BLaER1 (cell line): Measurements from ENCODE around the gene SENP8.
"Not testable (repeated sequence)": the region's sequence is repeated elsewhere in the genome, so short reads cannot be mapped to it uniquely, and the experiment has no call there.

Experiments used
- H3K27ac ChIP-seq: shearing (Covaris generic); formaldehyde crosslinking; 2 replicates; pipeline ENCODE4 v1.8.1; 2022
- H3K27me3 ChIP-seq: shearing (Covaris generic); formaldehyde crosslinking; 2 replicates; pipeline ENCODE4 v1.8.1; 2022
- H3K36me3 ChIP-seq: shearing (Covaris generic); formaldehyde crosslinking; 2 replicates; pipeline ENCODE4 v1.8.1; 2022
- H3K4me1 ChIP-seq: shearing (Covaris generic); formaldehyde crosslinking; 2 replicates; pipeline ENCODE4 v1.8.1; 2022
- H3K4me2 ChIP-seq: shearing (Covaris generic); formaldehyde crosslinking; 2 replicates; pipeline ENCODE4 v1.8.1; 2022
- H3K4me3 ChIP-seq: shearing (Covaris generic); formaldehyde crosslinking; 2 replicates; pipeline ENCODE4 v1.8.1; 2022
- H3K9ac ChIP-seq: shearing (Covaris generic); formaldehyde crosslinking; 2 replicates; pipeline ENCODE4 v1.8.1; 2022
- H3K9me3 ChIP-seq: shearing (Covaris generic); formaldehyde crosslinking; 2 replicates; pipeline ENCODE4 v1.8.1; 2022
- H4K20me1 ChIP-seq: shearing (Covaris generic); formaldehyde crosslinking; 2 replicates; pipeline ENCODE4 v1.8.1; 2022
- Cebpa-rat ChIP-seq: shearing (Covaris generic); IDR thresholded peaks from 2 replicates; pipeline ENCODE4 v1.8.1; 2022

The SENP8 gene

GRCh38 chr15:72086920-72087648 lies 31.1 kb upstream of the SENP8 start:
- Histone ChIP-seq H3K36me3 (peaks cover 34% of the 10 kb centered on the region), H4K20me1 (no peaks in the 10 kb centered on the region)
- TF ChIP-seq Cebpa-rat, result no peak

GRCh38 chr15:72092006-72092405 lies 26.2 kb upstream of the SENP8 start:
- TF ChIP-seq Cebpa-rat, result no peak
- H3K9ac ChIP-seq, result no peak overlapping the region

More at GRCh38 chr15:72086920-72087648, 31.1 kb upstream of the SENP8 start:
- Histone ChIP-seq H3K27me3 (no peaks in the 10 kb centered on the region), H3K9ac (no peak overlapping the region), H3K4me1 (no peaks in the 10 kb centered on the region), H3K4me2 (no peak overlapping the region), H3K4me3 (no peak overlapping the region), H3K9me3 (peaks cover 18% of the 10 kb centered on the region; the same call in 1 of the 2 replicates), H3K27ac (no peak overlapping the region)

GRCh38 chr15:72092691-72093090 lies 25.5 kb upstream of the SENP8 start:
- Histone ChIP-seq H3K36me3 (peaks cover 25% of the 10 kb centered on the region), H3K4me2 (no peak overlapping the region), H4K20me1 (no peaks in the 10 kb centered on the region), H3K4me3 (no peak overlapping the region), H3K27ac (no peak overlapping the region), H3K4me1 (no peaks in the 10 kb centered on the region), H3K9ac (no peak overlapping the region), H3K27me3 (no peaks in the 10 kb centered on the region), H3K9me3 (peaks cover 14% of the 10 kb centered on the region)
- TF ChIP-seq Cebpa-rat, result no peak

More at GRCh38 chr15:72092006-72092405, 26.2 kb upstream of the SENP8 start:
- H3K4me3 ChIP-seq, result no peak overlapping the region
- H3K4me1 ChIP-seq, result no peaks in the 10 kb centered on the region
- H3K27me3 ChIP-seq, result no peaks in the 10 kb centered on the region
- H3K4me2 ChIP-seq, result no peak overlapping the region
- peaks cover 32% of the 10 kb centered on the region for H3K36me3 ChIP-seq
- no peak overlapping the region for H3K27ac ChIP-seq
- H3K9me3 ChIP-seq, result peaks cover 14% of the 10 kb centered on the region
- H4K20me1 ChIP-seq, result no peaks in the 10 kb centered on the region

GRCh38 chr15:72096796-72097195 lies 21.4 kb upstream of the SENP8 start:
- H3K36me3 ChIP-seq, result peaks cover 16% of the 10 kb centered on the region
- H3K4me2 ChIP-seq, result no peak overlapping the region
- no peak overlapping the region for H3K27ac ChIP-seq
- H4K20me1 ChIP-seq, result 0 out of 2 replicates have a peak, but pooled peaks cover 14% of the 10 kb centered on the region
- no peak overlapping the region for H3K9ac ChIP-seq
- no peak for TF ChIP-seq Cebpa-rat
- peaks cover 14% of the 10 kb centered on the region for H3K9me3 ChIP-seq
- no peaks in the 10 kb centered on the region for H3K27me3 ChIP-seq
- H3K4me1 ChIP-seq, result no peaks in the 10 kb centered on the region
- H3K4me3 ChIP-seq, result no peak overlapping the region

- Histone ChIP-seq H3K9ac (no peak overlapping the region), H3K27me3 (no peaks in the 10 kb centered on the region), H3K9me3 (peaks cover 14% of the 10 kb centered on the region), H3K36me3 (peaks cover 16% of the 10 kb centered on the region), H3K4me2 (no peak overlapping the region), H3K4me3 (no peak overlapping the region), H4K20me1 (peaks cover 16% of the 10 kb centered on the region; the same call in 1 of the 2 replicates), H3K27ac (no peak overlapping the region), H3K4me1 (no peaks in the 10 kb centered on the region)
- TF ChIP-seq Cebpa-rat, result no peak
Measured at GRCh38 chr15:72098040-72098439, 20.2 kb upstream of the SENP8 start.

- Histone ChIP-seq H3K9ac (no peak overlapping the region), H4K20me1 (peaks cover 27% of the 10 kb centered on the region; the same call in 1 of the 2 replicates), H3K4me1 (no peaks in the 10 kb centered on the region), H3K36me3 (peaks cover 16% of the 10 kb centered on the region), H3K4me2 (no peak overlapping the region), H3K27me3 (no peaks in the 10 kb centered on the region), H3K9me3 (peaks cover 14% of the 10 kb centered on the region), H3K27ac (no peak overlapping the region), H3K4me3 (no peak overlapping the region)
- no peak for TF ChIP-seq Cebpa-rat
Measured at GRCh38 chr15:72099155-72099554, 19.0 kb upstream of the SENP8 start.

- not testable (repeated sequence) for H3K4me2 ChIP-seq, H3K4me1 ChIP-seq
Measured at GRCh38 chr15:72100551-72100950, 17.7 kb upstream of the SENP8 start.

GRCh38 chr15:72105111-72105510 lies 13.1 kb upstream of the SENP8 start:
- H3K4me2 ChIP-seq, result no peak overlapping the region

More at GRCh38 chr15:72100551-72100950, 17.7 kb upstream of the SENP8 start:
- H3K9ac ChIP-seq, H3K27ac ChIP-seq, H3K27me3 ChIP-seq, H3K4me3 ChIP-seq: not testable (repeated sequence)
- Histone ChIP-seq H3K36me3 (peaks cover 12% of the 10 kb centered on the region), H4K20me1 (peaks cover 40% of the 10 kb centered on the region; the same call in 1 of the 2 replicates), H3K9me3 (peaks cover 12% of the 10 kb centered on the region)

GRCh38 chr15:72106068-72106467 lies 12.1 kb upstream of the SENP8 start:
- Histone ChIP-seq H3K27ac (no peak overlapping the region), H3K36me3 (no peaks in the 10 kb centered on the region), H3K9ac (no peak overlapping the region), H3K4me3 (no peak overlapping the region), H3K27me3 (no peaks in the 10 kb centered on the region), H3K4me1 (no peaks in the 10 kb centered on the region), H3K4me2 (no peak overlapping the region), H3K9me3 (no peaks in the 10 kb centered on the region), H4K20me1 (peaks cover 53% of the 10 kb centered on the region)
- TF ChIP-seq Cebpa-rat, result no peak

More at GRCh38 chr15:72105111-72105510, 13.1 kb upstream of the SENP8 start:
- H4K20me1 ChIP-seq, result peaks cover 48% of the 10 kb centered on the region
- no peaks in the 10 kb centered on the region for H3K9me3 ChIP-seq
- TF ChIP-seq Cebpa-rat, result no peak
- H3K36me3 ChIP-seq, result no peaks in the 10 kb centered on the region
- no peaks in the 10 kb centered on the region for H3K27me3 ChIP-seq
- H3K9ac ChIP-seq, result no peak overlapping the region
- H3K27ac ChIP-seq, result no peak overlapping the region
- no peaks in the 10 kb centered on the region for H3K4me1 ChIP-seq
- H3K4me3 ChIP-seq, result no peak overlapping the region

GRCh38 chr15:72110355-72110754 lies 7.8 kb upstream of the SENP8 start:
- Histone ChIP-seq H3K9ac (no peak overlapping the region), H3K4me2 (no peak overlapping the region), H3K27ac (no peak overlapping the region), H3K9me3 (no peaks in the 10 kb centered on the region), H3K36me3 (no peaks in the 10 kb centered on the region), H3K4me1 (peaks cover 3% of the 10 kb centered on the region; the same call in 1 of the 2 replicates), H4K20me1 (peaks cover 68% of the 10 kb centered on the region), H3K4me3 (no peak overlapping the region), H3K27me3 (no peaks in the 10 kb centered on the region)
- TF ChIP-seq Cebpa-rat, result no peak
